Measurements from ENCODE around the gene NLE1.

DNA sequence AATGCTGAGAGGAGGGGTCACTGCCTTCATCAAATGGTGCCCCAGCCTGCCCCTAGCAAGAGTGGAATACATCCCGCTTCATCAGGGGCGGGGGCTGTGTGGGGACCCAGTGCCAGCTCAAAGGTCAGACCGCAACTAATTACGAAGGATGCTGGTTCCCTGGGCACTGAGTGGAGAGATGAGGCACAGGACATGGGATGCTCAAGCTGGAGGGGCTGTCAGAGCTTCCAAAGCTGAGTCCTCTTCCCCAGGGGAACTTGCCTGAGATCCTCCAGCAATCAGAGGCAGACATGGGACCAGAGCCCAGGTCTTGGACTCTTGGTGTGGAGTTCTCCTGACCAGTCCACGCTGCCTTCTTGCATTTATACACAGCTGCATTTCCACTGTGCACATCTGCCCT is 24.4 kb upstream of the NLE1 start:
- TF ChIP-seq, protein P1, sequence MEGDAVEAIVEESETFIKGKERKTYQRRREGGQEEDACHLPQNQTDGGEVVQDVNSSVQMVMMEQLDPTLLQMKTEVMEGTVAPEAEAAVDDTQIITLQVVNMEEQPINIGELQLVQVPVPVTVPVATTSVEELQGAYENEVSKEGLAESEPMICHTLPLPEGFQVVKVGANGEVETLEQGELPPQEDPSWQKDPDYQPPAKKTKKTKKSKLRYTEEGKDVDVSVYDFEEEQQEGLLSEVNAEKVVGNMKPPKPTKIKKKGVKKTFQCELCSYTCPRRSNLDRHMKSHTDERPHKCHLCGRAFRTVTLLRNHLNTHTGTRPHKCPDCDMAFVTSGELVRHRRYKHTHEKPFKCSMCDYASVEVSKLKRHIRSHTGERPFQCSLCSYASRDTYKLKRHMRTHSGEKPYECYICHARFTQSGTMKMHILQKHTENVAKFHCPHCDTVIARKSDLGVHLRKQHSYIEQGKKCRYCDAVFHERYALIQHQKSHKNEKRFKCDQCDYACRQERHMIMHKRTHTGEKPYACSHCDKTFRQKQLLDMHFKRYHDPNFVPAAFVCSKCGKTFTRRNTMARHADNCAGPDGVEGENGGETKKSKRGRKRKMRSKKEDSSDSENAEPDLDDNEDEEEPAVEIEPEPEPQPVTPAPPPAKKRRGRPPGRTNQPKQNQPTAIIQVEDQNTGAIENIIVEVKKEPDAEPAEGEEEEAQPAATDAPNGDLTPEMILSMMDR (IDR thresholded peaks at IDR 0.05): no peak
- no peak for TF ChIP-seq POLR2AphosphoS5 (IDR thresholded peaks at IDR 0.05)
